HG03457 (cell line): ENCODE results near the gene PPP1R14B.

Experiments used
- ATAC-seq: cut with Tn5 transposase; IDR thresholded peaks from one replicate; pipeline ENCODE4 v1.9.1; 2021; ENCODE audit warnings: moderate number of reproducible peaks; ENCODE audit not compliant: unreplicated experiment

PPP1R14B gene

GRCh38 chr11:64281957-64282770, 35.4 kb upstream of the PPP1R14B start:
- no peak for ATAC-seq

DNA sequence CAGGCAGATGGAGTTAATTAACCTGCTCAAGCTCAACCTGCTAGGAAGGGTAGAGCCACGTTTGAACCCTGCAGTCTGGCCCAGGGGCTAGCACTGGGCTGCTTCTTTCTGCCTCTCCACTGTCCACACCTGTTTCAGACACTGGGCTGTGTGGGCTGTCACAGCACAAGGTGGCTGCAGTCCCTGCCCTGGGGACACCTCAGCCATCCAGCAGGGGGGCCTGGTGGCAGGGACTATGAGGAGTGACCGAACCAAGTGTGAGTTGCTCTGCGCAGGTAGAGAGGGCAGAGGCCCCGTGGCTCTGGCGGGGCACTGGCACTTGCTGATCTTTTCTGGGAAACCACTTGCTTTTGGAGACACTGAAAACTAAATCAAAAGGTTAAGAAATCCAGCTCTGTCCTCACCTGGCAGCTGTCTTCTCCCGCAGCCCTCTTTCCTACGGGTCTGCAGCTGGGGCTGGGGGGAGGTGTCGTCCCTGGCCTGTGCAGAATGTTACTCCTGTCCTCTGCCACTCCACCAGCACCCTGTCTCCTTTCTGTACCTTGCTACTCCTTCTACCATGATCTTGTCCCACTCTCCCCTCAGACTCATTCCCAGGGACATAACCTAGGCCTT, 31.9 kb upstream of the PPP1R14B start:
- no peak for ATAC-seq

GRCh38 chr11:64276653-64277431, 30.1 kb upstream of the PPP1R14B start:
- no peak for ATAC-seq

GRCh38 chr11:64275841-64276240, 29.1 kb upstream of the PPP1R14B start:
- ATAC-seq, result no peak

DNA sequence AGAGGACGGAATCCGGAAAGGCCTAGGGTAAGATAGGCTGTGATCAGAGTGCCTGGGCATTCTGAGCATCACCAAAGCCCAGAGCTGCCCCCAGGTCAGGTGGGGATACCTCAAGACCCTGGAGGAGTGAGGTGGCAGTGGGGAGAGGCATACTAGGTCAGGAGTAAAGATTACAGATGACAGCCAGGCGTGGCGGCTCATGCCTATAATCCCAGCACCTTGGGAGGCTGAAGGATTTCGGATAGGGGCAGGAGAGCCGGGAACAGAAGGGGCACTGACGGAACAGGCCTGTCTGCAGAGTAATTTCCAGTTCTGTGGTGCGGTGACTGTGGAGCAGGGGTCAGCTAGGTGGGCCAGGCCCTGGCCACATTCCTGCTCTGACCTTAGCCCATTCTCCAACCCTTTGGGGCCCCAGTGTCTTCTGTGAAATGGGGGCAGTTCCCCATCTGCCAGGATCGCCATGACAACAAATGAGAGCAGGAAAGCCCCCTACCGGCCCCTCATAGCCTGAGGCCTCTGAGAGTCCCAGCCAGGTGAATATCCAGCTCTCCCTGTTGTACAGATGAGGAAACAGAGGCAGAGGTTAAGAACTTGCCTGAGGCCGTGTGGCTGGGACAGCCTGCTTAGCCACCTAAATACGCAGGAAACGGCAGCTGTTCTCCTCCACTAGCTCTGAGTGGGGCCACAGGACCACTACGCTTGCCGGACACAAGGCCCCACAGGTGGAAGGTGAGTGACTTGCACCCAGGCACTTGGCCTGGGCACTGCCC, 28.5 kb upstream of the PPP1R14B start:
- ATAC-seq, result no peak

DNA sequence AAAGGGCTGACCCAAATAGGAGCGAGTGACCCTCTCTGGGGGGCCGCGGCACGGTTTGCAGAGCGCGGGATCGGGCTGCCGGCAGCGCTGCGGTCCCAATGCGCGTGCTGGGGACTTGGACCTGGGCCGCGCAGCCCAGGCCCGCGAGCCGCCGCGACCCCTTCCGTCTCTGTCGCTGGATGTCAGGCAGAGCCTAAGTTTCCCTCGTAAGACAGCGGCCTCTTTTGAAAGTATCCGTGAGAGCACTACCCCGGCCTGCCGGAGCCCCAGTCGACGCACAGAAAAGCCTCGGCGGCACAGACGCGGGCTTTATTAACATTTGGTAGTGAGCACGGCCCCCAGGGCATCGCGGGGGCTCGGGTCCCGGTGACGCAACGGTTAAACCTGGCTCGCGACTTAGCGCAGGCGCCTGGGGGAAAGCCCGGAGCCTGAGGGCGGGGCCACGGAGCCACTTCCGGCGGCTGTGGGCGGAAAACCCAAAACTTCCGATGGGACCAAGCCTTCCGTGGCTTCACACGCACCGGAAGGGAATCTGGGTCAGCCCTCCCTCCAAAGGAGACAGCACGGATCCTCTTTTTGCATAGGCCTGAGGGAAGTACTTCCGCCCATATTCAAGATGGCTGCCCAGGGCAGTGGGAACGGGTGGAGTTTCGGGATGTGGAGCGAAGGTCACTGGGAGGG, 22.9 kb upstream of the PPP1R14B start:
- ATAC-seq, result peak; percentile 45

DNA sequence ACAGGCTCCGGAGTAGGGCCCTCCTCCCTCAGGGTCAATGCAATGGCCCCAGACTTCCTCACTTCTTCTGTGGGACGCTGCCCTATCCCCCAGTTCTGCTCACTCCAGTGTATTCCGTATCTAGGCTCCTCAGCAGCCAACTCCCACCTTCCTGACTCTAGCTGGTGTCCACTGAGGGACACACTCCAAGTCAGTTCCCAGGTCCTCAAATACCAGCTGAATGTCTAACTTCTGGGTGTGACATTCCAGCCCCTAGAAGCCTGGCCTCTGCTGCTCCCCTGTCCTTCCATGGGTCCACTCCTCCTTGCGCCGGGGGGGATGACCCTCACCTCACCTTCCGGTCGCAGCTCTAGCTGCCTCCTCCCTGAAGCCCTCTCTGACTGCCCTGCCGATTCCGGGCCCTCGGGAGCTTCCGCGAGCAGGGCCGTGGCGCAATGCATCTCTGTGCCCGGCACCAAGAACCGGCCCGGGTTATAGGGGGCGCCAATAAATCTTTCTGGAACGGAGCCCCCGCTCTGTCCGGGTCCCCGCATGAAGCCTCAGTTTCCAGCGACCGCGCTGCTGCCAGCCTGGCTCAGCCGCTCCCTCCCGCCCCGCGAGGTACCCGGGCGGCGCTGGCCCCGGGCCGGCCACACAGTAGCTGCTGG, 22.3 kb upstream of the PPP1R14B start:
- ATAC-seq, result peak; percentile 7

GRCh38 chr11:64268025-64268892, 21.5 kb upstream of the PPP1R14B start:
- no peak for ATAC-seq

DNA sequence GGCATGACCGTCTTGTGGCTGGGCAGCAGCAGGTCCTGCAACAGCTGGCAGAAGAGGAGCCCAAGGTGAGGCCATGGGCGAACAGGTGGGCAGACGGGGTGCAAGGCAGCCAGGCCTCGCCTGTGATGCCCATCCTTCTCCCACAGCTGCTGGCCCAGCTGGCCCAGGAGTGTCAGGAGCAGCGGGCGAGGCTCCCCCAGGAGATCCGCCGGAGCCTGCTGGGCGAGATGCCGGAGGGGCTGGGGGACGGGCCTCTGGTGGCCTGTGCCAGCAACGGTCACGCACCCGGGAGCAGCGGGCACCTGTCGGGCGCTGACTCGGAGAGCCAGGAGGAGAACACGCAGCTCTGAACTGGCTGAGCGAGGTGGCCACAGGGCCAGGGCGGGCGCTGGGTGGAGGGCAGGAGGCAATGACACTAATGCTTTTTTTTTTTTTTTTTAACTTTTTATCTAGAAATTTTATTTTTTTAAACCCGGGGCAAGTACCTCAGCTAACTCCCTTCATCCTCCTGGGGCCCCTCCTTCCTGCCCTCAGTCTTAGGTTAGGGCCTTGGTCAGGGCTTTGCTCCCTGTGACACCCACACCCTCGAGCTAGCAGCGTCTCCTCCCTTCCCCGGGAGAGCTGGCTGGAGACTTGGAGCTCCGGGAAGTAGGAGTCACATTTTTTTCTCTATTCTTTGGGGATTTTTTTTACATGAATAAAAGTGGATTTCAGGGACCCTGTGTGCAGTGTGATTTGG, 20.6 kb upstream of the PPP1R14B start:
- no peak for ATAC-seq

DNA sequence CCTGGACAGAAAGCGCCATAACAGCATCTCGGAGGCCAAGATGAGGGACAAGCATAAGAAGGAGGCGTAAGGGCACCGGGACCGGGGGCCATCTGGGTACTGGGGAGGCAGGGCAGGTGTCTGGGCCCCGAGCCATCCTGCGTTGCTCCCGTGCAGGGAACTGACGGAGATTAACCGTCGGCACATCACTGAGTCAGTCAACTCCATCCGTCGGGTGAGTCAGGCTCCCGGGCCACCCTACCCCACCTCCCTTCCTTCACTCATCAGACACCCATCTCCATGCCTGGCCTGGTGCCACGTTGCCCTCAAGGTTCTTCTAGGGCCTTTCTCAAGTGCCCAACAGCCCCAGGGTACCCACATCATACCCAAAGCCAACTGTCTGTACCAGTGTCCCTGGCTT, 19.6 kb upstream of the PPP1R14B start:
- no peak for ATAC-seq

DNA sequence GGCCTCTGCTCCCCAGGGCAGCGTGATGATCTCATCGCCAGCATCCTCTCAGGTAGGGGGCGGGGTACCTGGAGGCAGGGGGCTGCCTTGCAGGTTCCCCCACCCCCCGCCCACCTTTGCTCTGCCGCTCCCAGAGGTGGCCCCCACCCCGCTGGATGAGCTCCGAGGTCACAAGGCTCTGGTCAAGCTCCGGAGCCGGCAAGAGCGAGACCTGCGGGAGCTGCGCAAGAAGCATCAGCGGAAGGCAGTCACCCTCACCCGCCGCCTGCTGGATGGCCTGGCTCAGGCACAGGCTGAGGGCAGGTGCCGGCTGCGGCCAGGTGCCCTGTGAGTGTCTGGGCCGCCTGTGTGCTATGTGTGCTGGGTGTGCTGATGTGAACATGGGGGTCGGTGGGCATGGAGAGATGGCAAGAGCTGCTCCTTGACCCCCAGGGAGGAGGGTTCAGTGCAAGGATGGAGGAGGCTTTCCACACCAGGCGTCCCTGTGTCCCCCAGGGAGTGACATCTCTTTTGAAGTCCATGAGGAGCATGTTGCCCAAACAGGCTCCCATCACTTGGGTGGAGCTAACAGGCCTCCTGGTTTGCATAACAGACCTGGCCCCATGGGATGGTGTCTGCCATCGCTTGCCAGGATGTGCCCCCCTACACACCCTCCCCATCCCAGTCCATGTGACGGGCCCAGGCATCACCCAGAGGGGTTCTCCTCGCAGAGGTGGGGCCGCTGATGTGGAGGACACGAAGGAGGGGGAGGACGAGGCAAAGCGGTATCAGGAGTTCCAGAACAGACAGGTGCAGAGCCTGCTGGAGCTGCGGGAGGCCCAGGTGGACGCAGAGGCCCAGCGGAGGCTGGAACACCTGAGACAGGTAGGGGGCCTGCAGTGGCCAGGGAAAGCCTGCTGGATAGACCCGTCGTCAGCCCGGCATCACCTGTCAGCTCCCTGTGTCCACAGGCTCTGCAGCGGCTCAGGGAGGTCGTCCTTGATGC, 18.7 kb upstream of the PPP1R14B start:
- no peak for ATAC-seq

GRCh38 chr11:64264371-64264852, 17.7 kb upstream of the PPP1R14B start:
- no peak for ATAC-seq

DNA sequence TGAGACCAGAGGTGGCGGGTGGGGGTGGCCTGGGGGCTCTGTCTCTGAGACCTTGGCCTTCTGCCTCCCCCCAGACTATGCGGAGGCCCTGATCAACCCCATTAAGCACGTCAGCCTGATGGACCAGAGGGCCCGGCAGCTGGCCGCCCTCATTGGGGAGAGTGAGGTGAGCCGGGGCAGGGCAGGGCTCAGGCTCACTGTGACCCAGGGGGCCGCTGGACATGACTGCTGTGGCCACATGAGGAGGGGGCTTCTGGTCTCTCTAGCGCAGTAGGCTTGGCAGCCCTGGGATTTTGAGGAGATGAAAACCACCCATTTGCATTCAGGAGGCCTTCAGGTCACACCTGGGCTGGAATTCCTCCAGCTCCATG, 17.2 kb upstream of the PPP1R14B start:
- ATAC-seq, result no peak

DNA sequence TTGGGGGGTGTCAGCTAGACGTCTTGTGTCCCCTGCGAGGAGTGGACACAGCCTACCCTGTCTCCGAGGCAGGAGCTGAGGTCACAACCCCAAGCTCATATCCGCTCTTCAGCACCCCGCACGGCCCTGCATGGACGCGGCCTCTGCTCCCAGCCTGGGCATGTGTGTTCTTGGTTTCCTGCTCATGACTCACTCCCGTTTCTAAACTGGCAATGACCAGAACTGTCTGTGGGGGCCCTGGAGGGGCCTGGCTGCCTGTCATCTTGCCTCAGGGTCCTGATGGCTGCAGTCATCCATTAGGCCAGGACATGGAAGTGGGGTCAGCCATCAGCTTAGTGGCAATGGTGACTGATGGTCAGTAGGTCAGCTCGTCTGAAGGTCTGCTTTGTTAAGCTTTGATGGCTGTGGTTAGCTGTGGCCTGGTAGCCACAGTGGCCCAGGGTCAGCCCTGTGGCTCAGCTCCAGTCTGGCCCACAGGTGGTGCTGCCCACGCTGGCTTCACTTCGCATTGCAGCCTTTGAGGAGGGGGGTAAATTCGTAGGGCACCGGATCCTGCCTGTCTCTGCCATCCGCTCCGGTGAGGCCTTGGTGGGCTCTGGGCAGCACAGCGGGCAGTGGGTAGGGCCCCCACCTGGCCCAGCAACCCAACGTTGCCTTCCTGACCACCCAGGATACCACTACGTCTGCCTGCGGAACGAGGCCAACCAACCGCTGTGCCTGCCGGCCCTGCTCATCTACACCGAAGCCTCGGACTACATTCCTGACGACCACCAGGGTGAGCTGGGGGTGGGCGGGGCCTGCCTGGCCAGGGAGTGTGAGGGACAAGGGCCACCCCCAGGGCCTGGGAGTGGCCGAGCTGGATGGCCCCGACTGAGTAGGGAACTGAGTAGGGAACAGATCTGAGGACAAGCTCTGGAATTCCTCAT, 16.5 kb upstream of the PPP1R14B start:
- ATAC-seq, result no peak

DNA sequence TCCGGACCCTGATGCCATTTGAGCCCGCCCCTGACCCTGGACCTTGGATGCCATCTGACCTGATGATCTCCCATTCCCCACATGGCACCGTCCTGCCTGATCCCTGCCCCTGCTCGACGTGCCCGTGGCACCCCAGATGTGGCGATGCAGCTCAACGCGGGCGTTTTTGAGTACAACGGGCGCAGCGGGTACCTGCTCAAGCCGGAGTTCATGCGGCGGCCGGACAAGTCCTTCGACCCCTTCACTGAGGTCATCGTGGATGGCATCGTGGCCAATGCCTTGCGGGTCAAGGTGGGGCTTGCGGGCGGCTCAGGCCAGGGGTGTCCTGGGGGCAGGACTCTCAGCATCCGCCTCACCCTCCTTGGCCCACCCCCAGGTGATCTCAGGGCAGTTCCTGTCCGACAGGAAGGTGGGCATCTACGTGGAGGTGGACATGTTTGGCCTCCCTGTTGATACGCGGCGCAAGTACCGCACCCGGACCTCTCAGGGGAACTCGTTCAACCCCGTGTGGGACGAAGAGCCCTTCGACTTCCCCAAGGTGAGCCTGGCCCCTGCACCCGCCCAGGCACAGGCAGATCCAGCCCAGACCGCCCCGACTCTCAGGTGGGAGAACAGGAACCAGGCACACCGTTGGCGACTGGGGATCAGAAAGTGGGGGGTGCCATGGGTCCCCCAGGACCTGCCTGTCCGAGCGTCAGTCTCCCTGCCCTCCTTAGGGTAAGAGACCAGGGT, 15.7 kb upstream of the PPP1R14B start:
- ATAC-seq, result no peak
